KBM-7 (cell line): ENCODE measurements around the gene TAOK2.
A peak's percentile ranks its signal among the peaks of the same experiment; 100 is the strongest.
"Not testable (repeated sequence)": the region's sequence is repeated elsewhere in the genome, so short reads cannot be mapped to it uniquely, and the experiment has no call there.

Experiments used
- DNase-seq: peaks from one replicate; pipeline ENCODE4 v3.0.0-alpha.2; 2015
- in situ Hi-C: fragments of 300-500 bp; cut with MboI; formaldehyde crosslinking; loops from 2 replicates; pipeline ENCODE4 v1.14.3; 2020; ENCODE audit warnings: low sequenced_read_pairs, low pct_unique_long_range_greater_than_20kb, mixed read lengths

The TAOK2 gene

GRCh38 chr16:30031477-30031918, 57.8 kb downstream of the TAOK2 start:
- no peak for DNase-seq
- in situ Hi-C loops, result no loop called here

GRCh38 chr16:30032083-30032819, 58.6 kb downstream of the TAOK2 start:
- peak; percentile 86 for DNase-seq
- in situ Hi-C loops, result no loop called here

GRCh38 chr16:30033270-30033669, 59.6 kb downstream of the TAOK2 start:
- in situ Hi-C loops, result no loop called here
- DNase-seq, result no peak

- peak; percentile 52 for DNase-seq
- in situ Hi-C loops, result no loop called here
Measured at GRCh38 chr16:30040221-30040620, 66.6 kb downstream of the TAOK2 start.

GRCh38 chr16:30040690-30041089, 67.0 kb downstream of the TAOK2 start:
- in situ Hi-C loops, DNase-seq: not testable (repeated sequence)

- in situ Hi-C loops, result no loop called here
- peak; percentile 21 for DNase-seq
Measured at GRCh38 chr16:30041841-30042240, 68.2 kb downstream of the TAOK2 start.
